ENCODE results near the gene CRYZ.

CRYZ gene

GRCh38 chr1:74731399-74732052 is 1.3 kb downstream of the CRYZ start:
- Histone ChIP-seq H3K9me3 (ENCODE audit: control insufficient read depth, low read length) (no peaks in the 10 kb centered on the region), H3K4me2 (ENCODE audit: low read length) (peak overlapping the region; percentile 6), H3K27ac (no peak overlapping the region), H3K36me3 (ENCODE audit: control insufficient read depth, insufficient read depth, low read length) (no peaks in the 10 kb centered on the region), H3K79me2 (no peaks in the 10 kb centered on the region), H3K4me3 (ENCODE audit: low read depth, low read length) (no peak overlapping the region), H3K27me3 (ENCODE audit: control insufficient read depth, insufficient read depth, low read length) (no peaks in the 10 kb centered on the region), H3K9ac (no peak overlapping the region), H2AFZ (no peak overlapping the region), H3K4me1 (no peaks in the 10 kb centered on the region)
- no peak for TF ChIP-seq CTCF (IDR thresholded peaks at IDR 0.05)

GRCh38 chr1:74729741-74730478 is 2.9 kb downstream of the CRYZ start:
- no peak overlapping the region for H3K4me2 ChIP-seq (ENCODE audit: low read length)

GRCh38 chr1:74728736-74729135 is 4.1 kb downstream of the CRYZ start:
- no peak overlapping the region for H2AFZ ChIP-seq
- H3K36me3 ChIP-seq (ENCODE audit: control insufficient read depth, insufficient read depth, low read length) = no peaks in the 10 kb centered on the region
- no peaks in the 10 kb centered on the region for H3K4me1 ChIP-seq
- no peaks in the 10 kb centered on the region for H3K27me3 ChIP-seq (ENCODE audit: control insufficient read depth, insufficient read depth, low read length)
- H3K9me3 ChIP-seq (ENCODE audit: control insufficient read depth, low read length) = no peaks in the 10 kb centered on the region
- H3K9ac ChIP-seq = no peak overlapping the region
- no peak overlapping the region for H3K4me2 ChIP-seq (ENCODE audit: low read length)
- H3K27ac ChIP-seq = no peak overlapping the region
- no peak for TF ChIP-seq CTCF (IDR thresholded peaks at IDR 0.05)
- H3K4me3 ChIP-seq (ENCODE audit: low read depth, low read length) = no peak overlapping the region
- no peaks in the 10 kb centered on the region for H3K79me2 ChIP-seq

More at GRCh38 chr1:74729741-74730478, 2.9 kb downstream of the CRYZ start:
- Histone ChIP-seq H3K9me3 (ENCODE audit: control insufficient read depth, low read length) (no peaks in the 10 kb centered on the region), H3K27me3 (ENCODE audit: control insufficient read depth, insufficient read depth, low read length) (no peaks in the 10 kb centered on the region), H3K9ac (no peak overlapping the region), H2AFZ (no peak overlapping the region), H3K79me2 (no peaks in the 10 kb centered on the region), H3K36me3 (ENCODE audit: control insufficient read depth, insufficient read depth, low read length) (no peaks in the 10 kb centered on the region), H3K4me1 (no peaks in the 10 kb centered on the region), H3K27ac (no peak overlapping the region), H3K4me3 (ENCODE audit: low read depth, low read length) (no peak overlapping the region)
- TF ChIP-seq CTCF (IDR thresholded peaks at IDR 0.05) = no peak

GRCh38 chr1:74726063-74726462 is 6.8 kb downstream of the CRYZ start:
- Histone ChIP-seq H3K4me2 (ENCODE audit: low read length) (no peak overlapping the region), H3K27ac (no peak overlapping the region), H2AFZ (no peak overlapping the region), H3K4me1 (no peaks in the 10 kb centered on the region), H3K9ac (no peak overlapping the region), H3K79me2 (no peaks in the 10 kb centered on the region), H3K9me3 (ENCODE audit: control insufficient read depth, low read length) (no peaks in the 10 kb centered on the region), H3K36me3 (ENCODE audit: control insufficient read depth, insufficient read depth, low read length) (no peaks in the 10 kb centered on the region), H3K4me3 (ENCODE audit: low read depth, low read length) (no peak overlapping the region), H3K27me3 (ENCODE audit: control insufficient read depth, insufficient read depth, low read length) (no peaks in the 10 kb centered on the region)
- no peak for TF ChIP-seq CTCF (IDR thresholded peaks at IDR 0.05)

Data from parathyroid adenoma (tissue), 2 donors.